SIG-M5 (cell line): ENCODE measurements around the gene GRID1.

Experiments used
- DNase-seq: peaks from one replicate; lab custom pipeline; 2025; lab: John Stamatoyannopoulos, UW

Gene GRID1

GRCh38 chr10:85612833-85613232 is 753.8 kb downstream of the GRID1 start:
- DNase-seq = no peak

- DNase-seq = no peak
Observed at GRCh38 chr10:85612378-85612775, 754.2 kb downstream of the GRID1 start.

GRCh38 chr10:85611746-85612377 is 754.7 kb downstream of the GRID1 start:
- DNase-seq = no peak

GRCh38 chr10:85611093-85611740 is 755.4 kb downstream of the GRID1 start:
- DNase-seq = no peak

- no peak for DNase-seq
Observed at GRCh38 chr10:85610381-85611092, 756.1 kb downstream of the GRID1 start.

- DNase-seq = no peak
Observed at GRCh38 chr10:85609509-85609908, 757.1 kb downstream of the GRID1 start.

- no peak for DNase-seq
Observed at GRCh38 chr10:85608706-85609105, 757.9 kb downstream of the GRID1 start.

- no peak for DNase-seq
Observed at GRCh38 chr10:85607043-85607695, 759.4 kb downstream of the GRID1 start.

- DNase-seq = no peak
Observed at GRCh38 chr10:85606401-85606800, 760.2 kb downstream of the GRID1 start.

GRCh38 chr10:85604884-85605283 is 761.7 kb downstream of the GRID1 start:
- no peak for DNase-seq

GRCh38 chr10:85604136-85604725 is 762.4 kb downstream of the GRID1 start:
- DNase-seq = no peak

- no peak for DNase-seq
Observed at GRCh38 chr10:85603151-85603940, 763.2 kb downstream of the GRID1 start.

- DNase-seq = no peak
Observed at GRCh38 chr10:85602713-85603112, 763.9 kb downstream of the GRID1 start.

- DNase-seq = no peak
Observed at GRCh38 chr10:85602306-85602705, 764.3 kb downstream of the GRID1 start.

- no peak for DNase-seq
Observed at GRCh38 chr10:85601526-85601925, 765.1 kb downstream of the GRID1 start.

GRCh38 chr10:85600744-85601081 is 765.9 kb downstream of the GRID1 start:
- no peak for DNase-seq

GRCh38 chr10:85600026-85600743 is 766.4 kb downstream of the GRID1 start:
- no peak for DNase-seq

GRCh38 chr10:85599081-85599480 is 767.5 kb downstream of the GRID1 start:
- no peak for DNase-seq

- DNase-seq = no peak
Observed at GRCh38 chr10:85598646-85599045, 767.9 kb downstream of the GRID1 start.

GRCh38 chr10:85597006-85597405 is 769.6 kb downstream of the GRID1 start:
- DNase-seq = no peak

GRCh38 chr10:85596389-85596788 is 770.2 kb downstream of the GRID1 start:
- DNase-seq = no peak
